GM19035 (cell line): ENCODE data around the gene CA6.
"Not testable (repeated sequence)": the region's sequence is repeated elsewhere in the genome, so short reads cannot be mapped to it uniquely, and the experiment has no call there.

Experiments
- ATAC-seq: cut with Tn5 transposase; IDR thresholded peaks from one replicate; pipeline ENCODE4 v1.9.1; 2021; ENCODE audit not compliant: unreplicated experiment

The CA6 gene

GRCh38 chr1:8945568-8945967, at the start of gene CA6:
Gene CA6 (plus strand): TSS chr1:8945868. CDS start chr1:8945887, 19 bp downstream.
- ATAC-seq = no peak

DNA sequence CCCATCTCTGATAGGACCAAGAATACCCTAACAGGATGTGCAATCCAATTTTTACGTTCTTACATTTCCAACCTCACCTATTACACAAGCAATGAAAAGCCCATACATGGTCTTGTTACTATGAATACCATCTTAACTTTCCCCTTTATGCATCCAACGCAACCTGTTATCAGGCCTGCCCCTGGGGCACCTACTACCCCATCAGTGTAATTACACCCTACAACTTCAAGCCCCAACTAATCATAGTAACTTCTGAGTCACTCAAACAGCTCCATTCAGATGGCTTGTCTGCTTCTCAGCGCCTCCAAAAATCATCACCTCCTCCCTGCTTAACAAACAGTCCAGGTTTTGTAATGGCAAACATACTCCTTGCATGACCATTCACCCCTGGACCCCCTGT, 48.9 kb upstream of the CA6 start:
- ATAC-seq = not testable (repeated sequence)

- ATAC-seq = not testable (repeated sequence)
These were observed 48.2 kb upstream of the CA6 start for GRCh38 chr1:8897505-8897904.

GRCh38 chr1:8898418-8898817, 47.2 kb upstream of the CA6 start:
- ATAC-seq = not testable (repeated sequence)

DNA sequence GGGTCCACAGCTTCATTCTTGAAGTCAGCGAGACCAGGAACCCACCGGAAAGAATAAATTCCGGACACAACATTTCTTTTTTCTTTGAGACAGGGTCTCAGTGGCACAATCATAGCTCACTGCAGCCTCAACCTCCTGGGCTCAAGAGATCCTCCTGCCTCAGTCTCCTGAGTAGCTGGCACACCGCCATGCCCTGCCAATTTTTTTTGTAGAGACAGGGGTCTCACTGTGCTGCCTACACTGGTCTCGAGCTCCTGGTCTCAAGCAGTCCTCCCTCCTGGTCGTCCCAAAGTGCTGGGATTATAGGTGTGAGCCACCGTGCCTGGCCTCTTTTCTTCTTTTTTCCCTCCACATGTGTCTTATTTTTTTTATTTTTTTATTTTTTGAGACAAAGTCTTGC, 46.6 kb upstream of the CA6 start:
- ATAC-seq = no peak

GRCh38 chr1:8900684-8901083, 45.0 kb upstream of the CA6 start:
- not testable (repeated sequence) for ATAC-seq

DNA sequence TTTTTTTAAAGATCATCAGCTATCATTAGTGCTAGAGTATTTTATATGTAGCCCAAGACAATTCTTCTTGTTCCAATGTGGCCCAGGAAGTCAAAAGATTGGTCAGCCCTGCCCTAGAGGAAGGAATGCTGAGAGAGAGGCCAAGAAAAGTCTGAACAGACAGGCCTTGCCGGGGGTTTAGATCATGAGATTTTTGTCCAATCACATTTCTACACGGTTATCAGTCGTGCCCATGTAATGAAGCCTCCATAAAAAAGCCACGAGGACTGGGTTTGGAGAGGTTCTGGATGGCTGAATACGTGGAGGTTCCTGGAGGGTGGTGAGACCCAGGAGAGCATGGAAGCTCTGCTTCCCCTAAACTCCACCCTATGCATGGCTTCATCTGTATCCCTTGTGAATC, 42.9 kb upstream of the CA6 start:
- ATAC-seq = no peak

DNA sequence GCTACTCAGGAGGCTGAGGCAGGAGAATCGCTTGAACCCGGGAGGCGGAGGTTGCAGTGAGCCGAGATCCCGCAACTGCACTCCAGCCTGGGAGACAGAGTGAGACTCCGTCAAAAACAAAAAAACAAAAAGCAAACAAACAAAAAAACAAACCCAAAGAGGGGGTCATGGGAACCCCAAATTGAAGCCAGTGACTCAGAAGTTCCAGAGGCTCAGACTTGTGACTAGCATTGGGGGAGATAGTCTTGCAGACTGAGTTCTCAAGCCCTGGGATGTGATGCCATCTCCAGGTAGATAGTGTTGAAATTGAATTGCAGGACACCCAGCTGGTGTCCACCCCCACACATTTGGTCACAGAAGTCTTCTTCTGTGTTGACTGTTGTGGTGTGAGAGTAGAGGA, 42.3 kb upstream of the CA6 start:
- ATAC-seq = no peak

GRCh38 chr1:8903908-8904650, 41.6 kb upstream of the CA6 start:
- no peak for ATAC-seq

DNA sequence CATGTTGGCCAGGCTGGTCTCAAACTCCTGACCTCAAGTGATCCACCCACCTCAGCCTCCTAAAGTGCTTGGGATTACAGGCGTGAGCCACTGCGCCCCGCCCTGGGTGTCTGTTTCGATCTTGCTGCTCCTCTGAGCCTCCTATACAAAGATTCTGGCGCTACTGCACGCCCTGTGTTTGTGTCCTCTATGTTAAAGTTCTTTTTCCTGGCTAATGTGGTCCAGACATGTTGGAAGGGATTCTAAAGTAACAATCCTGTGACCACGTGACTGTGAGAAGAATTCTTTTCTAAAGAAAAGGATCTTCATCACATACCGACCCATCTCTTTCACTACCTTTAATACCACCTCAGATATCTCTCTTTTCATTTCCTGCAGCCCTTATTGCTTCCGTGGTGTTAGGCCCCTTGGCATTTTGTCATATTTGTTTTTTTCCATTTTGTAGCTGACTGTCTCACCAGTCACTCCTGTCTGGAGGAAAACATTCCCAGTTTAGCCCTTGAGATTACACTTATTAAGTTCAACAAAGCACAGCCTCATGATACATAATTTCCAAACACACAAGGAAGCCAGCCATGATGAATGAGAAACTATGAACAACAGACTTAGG, 40.0 kb upstream of the CA6 start:
- no peak for ATAC-seq

DNA sequence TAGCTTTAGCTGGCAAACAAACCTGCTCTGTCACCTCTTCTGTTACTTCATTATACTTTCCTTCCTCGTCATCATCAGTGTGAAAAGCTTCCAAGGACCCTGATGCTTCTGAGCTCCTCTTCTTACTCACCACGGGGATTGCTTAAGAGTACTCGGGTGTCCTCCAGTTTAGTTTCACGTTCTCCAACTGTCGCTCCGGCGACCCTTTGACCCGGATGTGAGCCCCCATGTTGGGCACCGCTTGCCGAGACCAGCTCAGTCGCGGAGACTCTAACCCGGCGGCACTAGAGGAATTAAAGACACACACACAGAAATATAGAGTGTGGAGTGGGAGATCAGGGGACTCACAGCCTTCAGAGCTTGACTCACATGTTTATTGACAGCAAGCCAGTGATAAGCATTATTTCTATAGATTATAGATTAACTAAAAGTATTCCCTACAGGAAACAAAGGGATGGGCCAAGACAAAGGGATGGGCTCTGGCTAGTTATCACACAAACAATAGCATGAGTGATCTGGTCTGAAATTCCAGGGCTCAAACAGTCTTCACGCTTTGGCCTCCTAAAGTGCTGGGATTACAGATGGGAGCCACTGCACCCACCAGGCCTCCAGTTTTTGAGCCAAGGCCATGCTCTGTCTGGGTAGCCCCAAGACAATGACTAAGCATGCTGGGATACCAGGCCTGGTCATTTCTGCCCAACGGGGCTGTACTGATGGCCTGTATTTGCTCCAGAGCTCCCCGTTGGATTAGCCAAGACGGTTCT, 37.1 kb upstream of the CA6 start:
- no peak for ATAC-seq

DNA sequence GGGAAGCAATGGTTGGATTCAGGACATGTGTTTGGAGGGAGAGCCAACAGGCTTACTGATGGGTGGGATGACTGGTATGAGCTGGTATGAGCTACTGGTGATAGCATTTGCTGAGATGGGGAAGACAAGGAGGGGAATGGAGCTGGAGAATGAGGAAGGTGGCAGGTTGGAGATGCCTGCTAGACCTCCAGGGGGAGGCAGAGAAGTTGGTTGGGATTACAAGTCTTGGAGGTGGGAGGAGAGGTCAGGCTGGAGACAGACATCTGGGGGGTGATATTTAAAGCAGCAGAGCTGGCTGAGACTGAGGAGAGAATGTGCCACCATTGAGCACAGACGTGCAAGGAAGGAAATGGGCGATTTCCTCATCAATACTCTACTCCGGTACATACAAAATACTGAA, 35.3 kb upstream of the CA6 start:
- ATAC-seq = no peak

GRCh38 chr1:8910914-8911313, 34.8 kb upstream of the CA6 start:
- ATAC-seq = no peak

DNA sequence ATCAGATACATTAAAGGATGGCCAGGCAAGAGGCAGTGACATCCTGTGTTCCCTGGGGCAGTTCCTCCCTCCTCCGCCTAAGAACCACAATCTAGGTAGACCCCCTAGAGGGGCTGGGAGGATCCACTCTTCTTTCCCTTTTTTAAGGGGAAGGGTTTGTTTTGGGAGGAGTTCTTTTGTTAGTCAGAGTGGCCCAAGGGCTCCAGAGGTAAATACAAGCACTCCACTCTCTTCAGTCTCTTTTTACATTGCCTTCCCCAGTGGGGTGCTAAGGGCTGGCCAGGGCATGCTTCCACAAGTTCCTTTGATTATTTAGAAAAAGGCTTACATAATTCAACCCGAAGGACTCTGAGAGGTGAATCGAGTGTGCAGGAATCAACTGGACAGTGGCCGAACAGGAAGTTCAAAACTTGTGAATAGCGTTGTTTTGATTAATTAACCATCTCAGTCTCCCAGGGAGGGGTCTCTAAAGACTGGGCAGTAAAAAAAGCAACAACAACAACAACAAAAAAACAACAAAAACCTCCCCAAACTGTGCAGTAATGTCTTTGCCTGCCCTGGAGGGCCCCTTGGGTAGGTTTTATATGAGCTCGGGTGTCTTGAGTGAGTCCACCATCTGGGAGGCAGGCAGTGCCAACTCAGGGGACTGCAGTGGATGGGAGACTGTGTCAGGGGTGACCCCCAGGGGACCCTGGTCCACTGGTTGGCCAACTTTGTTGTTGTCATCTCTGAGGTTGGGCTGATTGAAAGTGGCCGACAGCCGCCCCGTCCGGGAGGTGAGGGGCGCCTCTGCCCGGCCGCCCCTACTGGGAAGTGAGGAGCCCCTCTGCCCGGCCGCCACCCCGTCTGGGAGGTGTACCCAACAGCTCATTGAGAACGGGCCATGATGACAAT, 34.0 kb upstream of the CA6 start:
- no peak for ATAC-seq

DNA sequence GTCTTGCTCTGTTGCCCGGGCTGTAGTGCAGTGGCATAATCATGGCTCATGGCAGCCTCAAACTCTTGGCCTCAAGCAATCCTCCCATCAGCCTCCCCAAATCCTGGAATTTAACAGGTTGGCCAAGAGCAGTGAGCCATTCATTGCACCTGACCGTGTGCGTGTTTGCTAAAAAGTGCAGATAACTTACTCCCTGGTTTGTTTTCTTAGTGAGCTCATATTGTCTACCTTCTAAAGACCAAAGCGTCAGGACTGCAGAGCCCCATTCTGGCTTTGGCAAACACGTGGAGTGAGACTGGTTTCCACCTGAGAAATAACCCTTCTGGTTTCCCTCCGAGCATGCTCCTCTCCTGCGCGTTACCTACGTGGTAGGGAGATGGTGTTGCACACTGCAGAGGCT, 32.2 kb upstream of the CA6 start:
- no peak for ATAC-seq

DNA sequence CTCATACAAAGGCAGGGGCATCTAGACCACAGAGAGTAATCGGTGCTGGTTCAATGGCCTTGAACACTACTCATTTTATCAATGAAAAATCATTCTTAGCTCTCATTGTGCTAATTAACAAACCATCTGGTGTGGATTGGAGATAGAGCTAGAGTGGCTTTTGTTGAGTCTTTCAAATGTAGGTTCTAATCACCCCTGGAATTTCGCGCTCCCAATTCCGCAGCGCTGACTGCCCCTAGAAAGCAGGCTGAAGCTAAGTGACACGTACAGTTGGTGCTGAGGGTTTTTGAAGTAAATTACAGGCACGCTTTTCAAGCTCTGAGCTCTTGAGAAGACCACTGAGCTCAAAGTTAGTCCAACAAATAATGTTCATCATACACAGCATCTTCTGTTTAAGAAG, 31.2 kb upstream of the CA6 start:
- ATAC-seq = no peak

GRCh38 chr1:8915446-8915845, 30.2 kb upstream of the CA6 start:
- no peak for ATAC-seq

DNA sequence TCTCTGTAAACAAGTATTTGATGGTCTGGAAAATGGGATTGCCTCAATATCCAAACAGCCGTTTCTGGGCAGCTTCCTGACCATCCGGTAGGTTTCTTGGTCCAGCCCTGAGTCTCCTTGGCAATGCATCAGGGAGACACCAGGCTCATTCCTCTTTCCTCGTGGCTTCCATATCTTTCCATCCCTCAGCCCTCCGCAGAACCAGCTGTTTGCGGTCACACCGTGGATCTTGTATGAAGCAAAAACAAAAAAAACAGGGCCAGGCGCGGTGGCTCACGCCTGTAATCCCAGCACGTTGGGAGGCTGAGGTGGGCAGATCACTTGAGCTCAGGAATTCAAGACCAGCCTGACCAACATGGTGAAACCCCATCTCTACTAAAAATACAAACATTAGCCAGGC, 28.1 kb upstream of the CA6 start:
- ATAC-seq = not testable (repeated sequence)

DNA sequence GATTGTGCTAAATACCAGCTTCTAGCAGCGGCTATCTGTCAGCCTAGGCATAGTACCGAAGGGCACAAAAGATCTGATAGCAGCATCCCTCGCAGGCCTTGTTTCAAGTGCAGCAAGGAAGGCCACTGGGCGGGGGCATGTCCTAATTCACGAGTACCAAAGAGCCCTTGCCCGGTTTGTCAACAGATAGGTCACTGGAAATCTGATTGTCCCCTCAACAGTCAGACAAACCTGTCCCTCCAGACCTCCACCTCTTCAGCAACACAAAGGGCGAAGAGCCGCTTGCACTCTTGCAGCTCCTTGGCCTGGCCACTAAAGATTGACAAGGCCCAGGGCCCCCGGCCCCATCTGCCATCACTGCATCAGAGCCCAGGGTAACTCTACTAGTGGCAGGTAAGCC, 22.7 kb upstream of the CA6 start:
- no peak for ATAC-seq

- no peak for ATAC-seq
These were observed 20.3 kb upstream of the CA6 start for GRCh38 chr1:8925406-8925805.

DNA sequence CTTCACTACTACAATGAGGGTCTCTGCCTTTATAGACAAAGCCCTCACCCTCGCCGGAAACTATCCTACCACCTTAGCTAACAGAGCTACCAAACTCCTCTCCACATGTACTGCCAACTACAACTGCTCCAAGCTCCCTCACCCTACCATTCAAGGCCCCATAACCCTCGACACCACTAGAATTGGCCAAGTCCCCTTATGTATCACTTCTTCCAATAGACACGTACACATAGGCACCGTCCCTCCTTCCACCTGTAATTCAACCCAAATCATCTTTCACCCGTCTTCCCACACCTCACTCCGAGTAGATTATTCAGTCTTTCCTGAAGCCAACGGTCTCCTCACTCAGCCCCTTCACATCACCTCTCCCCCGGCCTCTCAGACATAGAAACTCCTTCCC, 19.7 kb upstream of the CA6 start:
- ATAC-seq = no peak
